Right renal pelvis (tissue), 4 donors: ENCODE data around the gene NCAPG2. TPM values are rescaled to one million over a fixed set of nuclear protein-coding genes. Genes with fewer than 3 reads are reported as not detected.

ENCODE experiments used
- DNase-seq, 4 donors: peaks; one replicate each; pipeline ENCODE4 v3.0.0-alpha.2; 2013; ENCODE audit warnings: low read depth in 4 of 4, low spot score in 3 of 4, missing footprints in 1 of 4
- polyA plus RNA-seq, 4 donors: library from polyadenylated mRNA; unstranded; fragments of 120-200 nt; gene quantifications; one replicate each; pipeline ENCODE4 v1.2.1, GENCODE V29; 2013; ENCODE audit not compliant: insufficient read length in 4 of 4

NCAPG2 gene
- polyA plus RNA-seq, 4 donors = 23.4 to 26.0 (median 25.0) TPM

- DNase-seq = no peak
Observed at GRCh38 chr7:158733775-158734494, 29.3 kb upstream of the NCAPG2 start.

GRCh38 chr7:158733220-158733519 lies 28.6 kb upstream of the NCAPG2 start:
- DNase-seq = no peak

GRCh38 chr7:158732494-158733219 lies 28.1 kb upstream of the NCAPG2 start:
- DNase-seq = no peak

GRCh38 chr7:158731761-158732160 lies 27.2 kb upstream of the NCAPG2 start:
- DNase-seq = no peak

GRCh38 chr7:158730383-158731346 lies 26.1 kb upstream of the NCAPG2 start:
- DNase-seq = no peak

- no peak for DNase-seq
Observed at GRCh38 chr7:158729646-158730382, 25.2 kb upstream of the NCAPG2 start.

GRCh38 chr7:158728911-158729645 lies 24.5 kb upstream of the NCAPG2 start:
- no peak for DNase-seq

GRCh38 chr7:158727690-158728089 lies 23.1 kb upstream of the NCAPG2 start:
- DNase-seq = no peak

- no peak for DNase-seq
Observed at GRCh38 chr7:158726277-158726807, 21.7 kb upstream of the NCAPG2 start.

GRCh38 chr7:158725506-158725800 lies 20.8 kb upstream of the NCAPG2 start:
- no peak for DNase-seq

- no peak for DNase-seq
Observed at GRCh38 chr7:158724658-158725505, 20.3 kb upstream of the NCAPG2 start.

GRCh38 chr7:158723714-158724385 lies 19.2 kb upstream of the NCAPG2 start:
- no peak for DNase-seq

GRCh38 chr7:158723266-158723665 lies 18.7 kb upstream of the NCAPG2 start:
- no peak for DNase-seq

- DNase-seq = no peak
Observed at GRCh38 chr7:158722574-158723237, 18.1 kb upstream of the NCAPG2 start.

GRCh38 chr7:158720112-158720511 lies 15.5 kb upstream of the NCAPG2 start:
- no peak for DNase-seq

- no peak for DNase-seq
Observed at GRCh38 chr7:158716802-158717201, 12.2 kb upstream of the NCAPG2 start.

- no peak for DNase-seq
Observed at GRCh38 chr7:158710651-158711102, 6.1 kb upstream of the NCAPG2 start.

GRCh38 chr7:158707610-158708009 lies 3.0 kb upstream of the NCAPG2 start:
- DNase-seq = no peak
